ENCODE measurements around the gene SIK1.
"Not testable (repeated sequence)": the region's sequence is repeated elsewhere in the genome, so short reads cannot be mapped to it uniquely, and the experiment has no call there.

GRCh38 chr21:43455717-43456116, 28.8 kb upstream of the SIK1 start:
- TF ChIP-seq CTCF (IDR thresholded peaks at IDR 0.05; ENCODE audit: low read depth, low read length); POLR2A (IDR thresholded peaks at IDR 0.05; ENCODE audit: extremely low read depth, insufficient read length); MYC (IDR thresholded peaks at IDR 0.05; ENCODE audit: low read depth, low read length); MAX (IDR thresholded peaks at IDR 0.05; ENCODE audit: low read depth, low read length): not testable (repeated sequence)
